Inflammatory macrophage (primary cell): Measurements from ENCODE around the gene C11orf91.
"Not testable (repeated sequence)": the region's sequence is repeated elsewhere in the genome, so short reads cannot be mapped to it uniquely, and the experiment has no call there.

Experiments used
- DNase-seq, 2 donors: peaks; one replicate each; pipeline ENCODE4 v3.0.0-alpha.2; 2020 to 2022

The C11orf91 gene

GRCh38 chr11:33695051-33695566 is 5.5 kb downstream of the C11orf91 start:
- no peak for DNase-seq

GRCh38 chr11:33694346-33695050 is 6.1 kb downstream of the C11orf91 start:
- peak in 1 of 2 donors; percentile 46 for DNase-seq

- DNase-seq, result no peak
These were observed 8.1 kb downstream of the C11orf91 start for GRCh38 chr11:33692541-33692940.

- peak in 1 of 2 donors; percentile 7 for DNase-seq
These were observed 8.6 kb downstream of the C11orf91 start for GRCh38 chr11:33692013-33692504.

DNA sequence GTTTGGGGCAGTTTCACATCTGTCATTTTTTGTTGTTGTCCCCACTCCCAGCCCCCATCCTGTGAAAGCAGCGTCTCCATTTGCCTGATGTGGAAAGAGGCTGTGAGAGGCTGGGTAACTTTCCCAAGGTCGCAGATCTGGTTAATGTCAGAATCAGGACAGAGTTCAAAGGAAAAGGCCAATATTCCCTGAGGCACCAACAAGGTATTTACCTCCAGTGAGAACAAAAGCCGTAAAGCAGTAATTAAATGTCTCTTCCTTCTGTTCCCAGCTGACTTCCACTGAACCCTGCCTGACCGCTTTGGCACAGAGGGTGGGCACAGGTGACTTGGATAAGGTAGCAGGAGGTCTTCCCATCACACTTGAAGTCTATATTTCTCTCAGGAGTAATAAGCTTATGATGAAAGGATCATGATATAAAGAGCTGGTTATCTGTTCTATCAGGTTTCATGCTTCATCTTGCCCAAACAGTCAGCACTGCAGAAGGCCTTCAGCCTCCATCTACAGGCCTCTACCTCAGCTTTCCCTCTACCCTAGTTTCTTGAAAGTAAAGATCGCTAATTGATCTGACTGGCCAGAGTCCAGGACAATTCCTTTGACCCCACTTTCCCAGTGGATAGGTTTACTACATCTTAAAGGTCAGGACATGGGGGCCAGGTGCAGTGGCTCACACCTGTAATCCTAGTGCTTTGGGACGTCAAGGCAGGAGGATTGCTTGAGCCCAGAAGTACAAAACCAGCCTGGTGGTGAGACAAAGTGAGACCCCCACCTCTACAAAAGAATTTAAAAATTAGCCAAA is 9.4 kb downstream of the C11orf91 start:
- DNase-seq, result no peak

- DNase-seq, result peak; percentile 4 to 34
These were observed 10.1 kb downstream of the C11orf91 start for GRCh38 chr11:33690290-33691065.

GRCh38 chr11:33689501-33689900 is 11.1 kb downstream of the C11orf91 start:
- DNase-seq, result no peak

- DNase-seq, result no peak
These were observed 11.5 kb downstream of the C11orf91 start for GRCh38 chr11:33689085-33689484.

- DNase-seq, result peak; percentile 37 to 48
These were observed 12.7 kb downstream of the C11orf91 start for GRCh38 chr11:33687733-33688479.

DNA sequence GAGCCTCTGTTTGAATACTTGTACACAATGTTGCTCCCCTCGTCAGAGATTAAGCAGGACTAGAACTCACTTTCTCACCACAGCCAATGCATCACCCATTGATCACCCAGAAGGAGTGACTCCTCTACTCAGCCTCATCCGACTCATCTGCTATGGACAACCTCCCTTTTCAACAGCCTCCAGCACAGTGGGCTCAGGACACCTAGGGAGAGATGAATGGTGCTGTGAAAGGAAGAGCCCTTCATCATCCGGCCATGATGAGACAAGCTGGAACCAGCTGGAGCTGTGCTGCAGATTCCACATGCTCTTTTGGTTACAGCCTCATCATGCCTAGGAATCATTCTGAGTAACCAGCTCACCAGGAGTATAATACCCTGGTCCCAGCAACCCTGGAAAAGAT is 15.5 kb downstream of the C11orf91 start:
- DNase-seq, result no peak

DNA sequence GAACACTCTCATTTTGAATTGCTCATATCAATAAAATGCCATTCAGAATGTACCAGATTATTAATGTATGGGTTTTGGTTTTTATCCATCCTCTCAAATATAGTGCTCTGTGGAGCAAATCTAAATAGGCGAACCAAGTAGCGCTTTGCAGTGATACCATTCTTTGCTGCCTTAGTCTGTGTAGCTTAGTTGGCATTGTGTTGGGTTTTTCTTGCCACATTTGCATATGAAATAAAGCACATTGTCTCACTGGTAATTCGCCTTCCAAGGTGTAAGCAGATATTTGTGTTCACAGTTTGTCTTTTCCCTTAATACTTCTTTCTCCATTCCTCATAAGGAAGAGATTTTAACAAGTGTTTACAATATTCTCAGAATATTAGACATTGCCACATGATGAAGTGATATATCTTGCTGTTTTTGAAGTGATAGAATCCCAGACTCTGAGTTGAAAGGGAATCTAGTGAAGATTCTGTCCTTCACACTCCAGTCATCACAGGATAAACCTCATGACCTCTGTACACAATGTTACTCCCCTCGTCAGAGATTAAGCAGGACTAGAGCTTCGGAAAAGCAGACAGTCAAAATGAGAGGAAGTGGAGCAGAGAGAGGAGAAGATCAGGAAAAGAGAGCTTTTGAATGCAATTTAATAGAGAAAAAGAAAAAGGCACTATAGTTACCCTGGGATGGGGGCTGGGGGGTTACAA is 16.5 kb downstream of the C11orf91 start:
- DNase-seq, result no peak

- DNase-seq, result no peak
These were observed 18.2 kb downstream of the C11orf91 start for GRCh38 chr11:33682446-33682845.

GRCh38 chr11:33682019-33682418 is 18.6 kb downstream of the C11orf91 start:
- DNase-seq, result no peak

DNA sequence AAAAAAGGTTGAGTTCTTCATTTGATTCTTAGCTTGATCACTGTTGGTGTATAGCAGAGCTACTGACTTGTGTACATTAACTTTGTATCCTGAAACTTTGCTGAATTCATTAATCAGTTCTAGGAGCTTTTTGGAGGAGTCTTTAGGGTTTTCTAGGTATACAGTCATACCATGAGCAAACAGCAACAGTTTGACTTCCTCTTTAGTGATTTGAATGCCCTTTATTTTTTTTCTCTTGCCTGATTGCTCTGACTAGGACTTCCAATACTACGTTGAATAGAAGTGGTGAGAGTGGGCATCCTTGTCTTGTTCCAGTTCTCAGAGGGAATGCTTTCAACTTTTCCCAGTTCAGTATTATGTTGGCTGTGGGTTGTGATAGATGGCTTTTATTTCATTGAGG is 22.0 kb downstream of the C11orf91 start:
- DNase-seq, result not testable (repeated sequence)

- DNase-seq, result no peak
These were observed 26.4 kb downstream of the C11orf91 start for GRCh38 chr11:33674035-33674814.

- no peak for DNase-seq
These were observed 28.4 kb downstream of the C11orf91 start for GRCh38 chr11:33672273-33672672.

- DNase-seq, result no peak
These were observed 30.2 kb downstream of the C11orf91 start for GRCh38 chr11:33670250-33671011.

GRCh38 chr11:33669598-33670249 is 30.9 kb downstream of the C11orf91 start:
- no peak for DNase-seq

GRCh38 chr11:33668951-33669596 is 31.6 kb downstream of the C11orf91 start:
- DNase-seq, result no peak
